HEK293T (cell line): ENCODE measurements around the gene DSTYK.

Experiments used
- BHLHE40 ChIP-seq: fragments of 450-650 bp; IDR thresholded peaks from 2 replicates; pipeline ENCODE4 v1.6.1; 2016; ENCODE audit warnings: mild to moderate bottlenecking, moderate library complexity, borderline replicate concordance
- CTBP1 ChIP-seq: fragments of 450-650 bp; IDR thresholded peaks from 2 replicates; pipeline ENCODE4 v1.6.1; 2016; ENCODE audit warnings: borderline replicate concordance
- FOXA1 ChIP-seq: fragments of 450-650 bp; IDR thresholded peaks from 2 replicates; pipeline ENCODE4 v1.6.1; 2016; ENCODE audit warnings: mild to moderate bottlenecking
- FOXK2 ChIP-seq: fragments of 450-650 bp; IDR thresholded peaks from 2 replicates; pipeline ENCODE4 v1.6.1; 2016; ENCODE audit warnings: mild to moderate bottlenecking
- FOXM1 ChIP-seq: fragments of 450-650 bp; IDR thresholded peaks from 2 replicates; pipeline ENCODE4 v1.6.1; 2017; ENCODE audit warnings: mild to moderate bottlenecking, borderline replicate concordance
- HDGF ChIP-seq: fragments of 450-650 bp; IDR thresholded peaks from 2 replicates; pipeline ENCODE4 v1.6.1; 2017; ENCODE audit warnings: antibody characterized with exemption, borderline replicate concordance
- L3MBTL2 ChIP-seq: fragments of 450-650 bp; conservative IDR thresholded peaks from 2 replicates; pipeline ENCODE4 v1.6.1; 2016; ENCODE audit warnings: mild to moderate bottlenecking
- LEF1 ChIP-seq: fragments of 450-650 bp; IDR thresholded peaks from 2 replicates; pipeline ENCODE4 v1.6.1; 2017; ENCODE audit warnings: mild to moderate bottlenecking, borderline replicate concordance
- NFRKB ChIP-seq: fragments of 450-650 bp; IDR thresholded peaks from 2 replicates; pipeline ENCODE4 v1.6.1; 2016; ENCODE audit warnings: mild to moderate bottlenecking, moderate library complexity
- SP1 ChIP-seq: fragments of 450-650 bp; IDR thresholded peaks from 2 replicates; pipeline ENCODE4 v1.6.1; 2017
- SUZ12 ChIP-seq: fragments of 450-650 bp; IDR thresholded peaks from 2 replicates; pipeline ENCODE4 v1.6.1; 2016; ENCODE audit warnings: mild to moderate bottlenecking
- TARDBP ChIP-seq: fragments of 450-650 bp; IDR thresholded peaks from 2 replicates; pipeline ENCODE4 v1.6.1; 2016
- ZNF384 ChIP-seq: fragments of 450-650 bp; IDR thresholded peaks from 2 replicates; pipeline ENCODE4 v1.6.1; 2016
- TF ChIP-seq, protein P1 (sequence below): fragments of 450-650 bp; IDR thresholded peaks from 2 replicates; pipeline ENCODE4 v1.6.1; 2016

DNA sequence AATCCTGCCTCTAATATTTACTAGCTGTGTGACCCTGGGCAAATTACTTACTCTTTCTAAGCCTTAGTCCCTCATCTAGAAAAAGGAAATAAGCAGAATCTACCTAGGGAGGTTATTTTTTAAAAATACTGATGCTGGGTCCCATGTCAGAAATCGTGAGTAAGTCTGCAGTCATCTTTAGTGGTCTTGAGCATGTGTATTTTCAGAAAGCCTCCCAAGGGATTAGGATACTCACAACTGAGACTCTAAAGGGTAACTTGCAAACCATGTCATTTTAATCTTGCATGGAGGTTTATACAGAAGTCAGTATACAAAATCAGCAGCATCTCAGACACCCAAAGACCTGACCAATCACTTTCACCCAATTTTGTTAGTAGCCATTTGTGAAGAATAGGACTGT is 43.2 kb downstream of the DSTYK start:
- TF ChIP-seq, protein P1, sequence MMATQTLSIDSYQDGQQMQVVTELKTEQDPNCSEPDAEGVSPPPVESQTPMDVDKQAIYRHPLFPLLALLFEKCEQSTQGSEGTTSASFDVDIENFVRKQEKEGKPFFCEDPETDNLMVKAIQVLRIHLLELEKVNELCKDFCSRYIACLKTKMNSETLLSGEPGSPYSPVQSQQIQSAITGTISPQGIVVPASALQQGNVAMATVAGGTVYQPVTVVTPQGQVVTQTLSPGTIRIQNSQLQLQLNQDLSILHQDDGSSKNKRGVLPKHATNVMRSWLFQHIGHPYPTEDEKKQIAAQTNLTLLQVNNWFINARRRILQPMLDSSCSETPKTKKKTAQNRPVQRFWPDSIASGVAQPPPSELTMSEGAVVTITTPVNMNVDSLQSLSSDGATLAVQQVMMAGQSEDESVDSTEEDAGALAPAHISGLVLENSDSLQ: no peak
- no peak for TF ChIP-seq FOXK2
- TF ChIP-seq ZNF384: no peak
- no peak for TF ChIP-seq FOXA1
- no peak for TF ChIP-seq BHLHE40
- no peak for TF ChIP-seq HDGF
- TF ChIP-seq NFRKB: no peak
- no peak for TF ChIP-seq LEF1
- no peak for TF ChIP-seq CTBP1
- TF ChIP-seq TARDBP: no peak
- no peak for TF ChIP-seq FOXM1
- no peak for TF ChIP-seq L3MBTL2
- no peak for TF ChIP-seq SUZ12
- no peak for TF ChIP-seq SP1
